ENCODE measurements around the gene RAD51D.

GRCh38 chr17:35084987-35085386 lies 34.7 kb downstream of the RAD51D start:
- TF ChIP-seq CTCF (IDR thresholded peaks at IDR 0.05; ENCODE audit: low read length): no peak
- no peak for TF ChIP-seq EZH2phosphoT487 (IDR thresholded peaks at IDR 0.05; ENCODE audit: low read length)

Data from MM.1S (cell line).